HepG2 (cell line): Measurements from ENCODE around the gene CA10. TPM values are rescaled to one million over a fixed set of nuclear protein-coding genes. Genes with fewer than 3 reads are reported as not detected.
A peak's percentile ranks its signal among the peaks of the same experiment; 100 is the strongest.

Experiments
- ATAC-seq: fragments of 200-7000 bp; cut with Tn5 transposase; 3 replicates; pipeline ENCODE4 v1.9.1; 2020; ENCODE audit warnings: mild to moderate bottlenecking, moderate library complexity
- BruUV-seq: library from RNA; stranded (reverse); fragments of 400-500 nt; replicated peaks from 2 replicates; lab custom pipeline; 2021; lab: Mats Ljungman, UMichigan
- CTCF ChIA-PET: fragments of 300-600 bp; formaldehyde crosslinking; extraction: SDS; loops from one replicate; lab custom pipeline; 2021; ENCODE audit warnings: low total read pairs, inconsistent platforms, low intra/inter-chr PET ratio; lab: Yijun Ruan, JAX
- POLR2A ChIA-PET: fragments of 350-600 bp; sonication (Branson Sonifier 250); formaldehyde crosslinking; loops from one replicate; lab custom pipeline; 2020; ENCODE audit warnings: antibody characterized with exemption, inconsistent platforms; lab: Yijun Ruan, JAX
- DNase-seq: peaks from one replicate; pipeline ENCODE4 v3.0.0-alpha.2; 2015; ENCODE audit warnings: low spot score
- FAIRE-seq: peaks from 3 replicates; lab custom pipeline; 2011; peaks lifted over from hg19 to GRCh38; lab: Jason Lieb, UNC
- H2AFZ ChIP-seq: one replicate; pipeline ENCODE4 v1.6.1; 2011; ENCODE audit warnings: low read length, inconsistent platforms
- H3K27ac ChIP-seq: fragments of 300-600 bp; 3 replicates; pipeline ENCODE4 v1.8.0; 2011; ENCODE audit warnings: mixed run types, mild to moderate bottlenecking, mixed read lengths, low read length, inconsistent platforms; ENCODE audit not compliant: insufficient read depth; ENCODE audit errors: extremely low read length
- H3K27me3 ChIP-seq, 2 experiments: fragments of 200-600 bp in 1 of 2; 2 replicates in 1 of 2; 3 replicates in 1 of 2; pipeline versions ENCODE4 v1.6.0 to v1.8.0; 2011; ENCODE audit warnings: low read length in 2 of 2, mild to moderate bottlenecking in 2 of 2, moderate library complexity in 2 of 2, inconsistent platforms in 1 of 2; ENCODE audit not compliant: insufficient read depth in 2 of 2, control insufficient read depth in 1 of 2
- H3K36me3 ChIP-seq, 2 experiments: fragments of 200-600 bp in 1 of 2; replicated peaks in 1 of 2; 2 replicates in 1 of 2; 3 replicates in 1 of 2; pipeline versions ENCODE4 v1.5.1 to v1.8.0; 2011; ENCODE audit warnings: low read length in 2 of 2, inconsistent platforms in 1 of 2; ENCODE audit not compliant: insufficient read depth in 2 of 2, control insufficient read depth in 1 of 2
- H3K4me1 ChIP-seq: 2 replicates; pipeline ENCODE4 v1.5.1; 2012; ENCODE audit warnings: low read length, inconsistent platforms; ENCODE audit not compliant: insufficient read depth
- H3K4me2 ChIP-seq: 2 replicates; pipeline ENCODE4 v1.6.0; 2011; ENCODE audit warnings: low read depth, low read length, inconsistent platforms
- H3K4me3 ChIP-seq, 3 experiments: fragments of 200-600 bp in 1 of 3; sonication (generic), shearing (Covaris generic) in 1 of 3; replicated peaks in 1 of 3; 2 replicates each; pipeline ENCODE4 v1.5.1; 2011 to 2016; ENCODE audit warnings: low read length in 3 of 3, inconsistent platforms in 2 of 3, low read depth in 2 of 3, mild to moderate bottlenecking in 2 of 3, control low read depth in 1 of 3, mixed read lengths in 1 of 3; ENCODE audit not compliant: insufficient read depth in 1 of 3
- H3K79me2 ChIP-seq: one replicate; pipeline ENCODE4 v1.6.1; 2011; ENCODE audit warnings: low read length, inconsistent platforms; ENCODE audit not compliant: insufficient read depth
- H3K9ac ChIP-seq: 2 replicates; pipeline ENCODE4 v1.6.0; 2011; ENCODE audit warnings: mild to moderate bottlenecking, low read depth, low read length, inconsistent platforms; ENCODE audit not compliant: insufficient read depth
- H3K9me3 ChIP-seq: 2 replicates; pipeline ENCODE4 v1.5.1; 2012; ENCODE audit warnings: mild to moderate bottlenecking, low read length
- H4K20me1 ChIP-seq: 2 replicates; pipeline ENCODE4 v1.6.0; 2011; ENCODE audit warnings: inconsistent platforms, mild to moderate bottlenecking, low read length, moderate library complexity; ENCODE audit not compliant: insufficient read depth
- FOXO1 ChIP-seq: sonication (generic); formaldehyde crosslinking; IDR thresholded peaks from 2 replicates; pipeline ENCODE4 v1.4.0; 2020; ENCODE audit warnings: missing genetic modification reagents
- MATR3 ChIP-seq: sonication (generic); formaldehyde crosslinking; IDR thresholded peaks from 2 replicates; pipeline ENCODE4 v1.4.0; 2020; ENCODE audit warnings: missing genetic modification reagents
- NR2F2 ChIP-seq: IDR thresholded peaks from 2 replicates; pipeline ENCODE4 v1.6.1; 2012; ENCODE audit warnings: low read depth, inconsistent platforms, borderline replicate concordance
- PRMT3 ChIP-seq: sonication (generic); formaldehyde crosslinking; IDR thresholded peaks from 2 replicates; pipeline ENCODE4 v1.8.1; 2022; ENCODE audit warnings: low read depth, mild to moderate bottlenecking, moderate library complexity, missing genetic modification reagents, borderline replicate concordance
- SIN3A ChIP-seq: IDR thresholded peaks from 2 replicates; pipeline ENCODE4 v1.6.1; 2011; ENCODE audit warnings: low read depth, mild to moderate bottlenecking, control low read depth, low read length, borderline replicate concordance
- SMC3 ChIP-seq: IDR thresholded peaks from 2 replicates; pipeline ENCODE4 v1.6.1; 2011; ENCODE audit warnings: low read length, improper control_type of control experiment
- STAG1 ChIP-seq: sonication (generic); formaldehyde crosslinking; IDR thresholded peaks from 2 replicates; pipeline ENCODE4 v1.4.0; 2020; ENCODE audit warnings: missing genetic modification reagents
- ZNF451 ChIP-seq: sonication (generic); formaldehyde crosslinking; IDR thresholded peaks from 2 replicates; pipeline ENCODE4 v1.5.0; 2020; ENCODE audit warnings: mild to moderate bottlenecking, missing genetic modification reagents
- ZNF468 ChIP-seq: sonication (generic); formaldehyde crosslinking; IDR thresholded peaks from 2 replicates; pipeline ENCODE4 v1.8.0; 2022; ENCODE audit warnings: mild to moderate bottlenecking, moderate library complexity, missing genetic modification reagents
- ZNF543 ChIP-seq: sonication (generic); formaldehyde crosslinking; IDR thresholded peaks from 2 replicates; pipeline ENCODE4 v1.4.0; 2020; ENCODE audit warnings: mild to moderate bottlenecking, missing genetic modification reagents
- ZNF546 ChIP-seq: sonication (generic); formaldehyde crosslinking; conservative IDR thresholded peaks from 2 replicates; pipeline ENCODE4 v1.8.1; 2023; ENCODE audit warnings: mild to moderate bottlenecking, missing genetic modification reagents
- ZNF670 ChIP-seq: sonication (generic); formaldehyde crosslinking; IDR thresholded peaks from 2 replicates; pipeline ENCODE4 v1.8.0; 2022; ENCODE audit warnings: mild to moderate bottlenecking, missing genetic modification reagents, borderline replicate concordance
- ZSCAN25 ChIP-seq: sonication (generic); formaldehyde crosslinking; IDR thresholded peaks from 2 replicates; pipeline ENCODE4 v1.8.0; 2022; ENCODE audit warnings: mild to moderate bottlenecking, missing genetic modification reagents
- WGBS: methylation state at CpG from one replicate; pipeline ENCODE4 v1.1.6; 2017; ENCODE audit warnings: low lambda C conversion rate; 5-methylcytosine and 5-hydroxymethylcytosine counted together
- in situ Hi-C: cut with HindIII; loops from 2 replicates; pipeline ENCODE4 v1.10.0; 2017; ENCODE audit warnings: low pct_unique_long_range_greater_than_20kb; ENCODE audit not compliant: extremely low pct_ligation_motif_present
- intact Hi-C: fragments of 100-400 bp; cut with micrococcal nuclease; formaldehyde crosslinking; loops from one replicate; pipeline ENCODE4 v1.10.0; 2022; ENCODE audit not compliant: unreplicated experiment
- polyA plus RNA-seq, 8 experiments: library from polyadenylated mRNA; depleted of rRNA in 3 of 8; stranded (reverse) in 7 of 8; unstranded in 1 of 8; fragments of >200 nt; fragmentation: Illumina TruSeq in 4 of 8; extraction: Trizol in 4 of 8; gene quantifications; 2 replicates each; pipeline versions ENCODE4 v1.2.1 to v1.2.3, GENCODE V29; 2011 to 2016; ENCODE audit warnings: low read depth in 4 of 8, missing spikeins in 1 of 8, mixed read lengths in 1 of 8; ENCODE audit not compliant: insufficient read depth in 1 of 8
- total RNA-seq, 5 experiments: library from RNA; depleted of rRNA; stranded (reverse); fragments of >200 nt; fragmentation: Illumina TruSeq; extraction: Trizol; gene quantifications; 2 replicates each; pipeline ENCODE4 v1.2.3, GENCODE V29; 2016; ENCODE audit warnings: low read depth in 1 of 5
- TF ChIP-seq, protein P1 (sequence below): sonication (generic); formaldehyde crosslinking; IDR thresholded peaks from 2 replicates; pipeline ENCODE4 v1.5.0; 2020; ENCODE audit warnings: mild to moderate bottlenecking, missing genetic modification reagents, moderate library complexity
- TF ChIP-seq, protein P2 (sequence below), 2 experiments: fragments of 450-650 bp in 1 of 2; sonication (generic) in 1 of 2; formaldehyde crosslinking in 1 of 2; IDR thresholded peaks; 2 replicates each; pipeline versions ENCODE4 v1.6.1 to v1.8.0; 2016 to 2022; ENCODE audit warnings: antibody characterized with exemption in 1 of 2, mild to moderate bottlenecking in 1 of 2, missing genetic modification reagents in 1 of 2

CA10 gene
- total and polyA plus RNA-seq, 2 of the 13 experiments (the other 11 are each of a cell fraction or from before 2014, with no cell fraction given), result not detected

DNA sequence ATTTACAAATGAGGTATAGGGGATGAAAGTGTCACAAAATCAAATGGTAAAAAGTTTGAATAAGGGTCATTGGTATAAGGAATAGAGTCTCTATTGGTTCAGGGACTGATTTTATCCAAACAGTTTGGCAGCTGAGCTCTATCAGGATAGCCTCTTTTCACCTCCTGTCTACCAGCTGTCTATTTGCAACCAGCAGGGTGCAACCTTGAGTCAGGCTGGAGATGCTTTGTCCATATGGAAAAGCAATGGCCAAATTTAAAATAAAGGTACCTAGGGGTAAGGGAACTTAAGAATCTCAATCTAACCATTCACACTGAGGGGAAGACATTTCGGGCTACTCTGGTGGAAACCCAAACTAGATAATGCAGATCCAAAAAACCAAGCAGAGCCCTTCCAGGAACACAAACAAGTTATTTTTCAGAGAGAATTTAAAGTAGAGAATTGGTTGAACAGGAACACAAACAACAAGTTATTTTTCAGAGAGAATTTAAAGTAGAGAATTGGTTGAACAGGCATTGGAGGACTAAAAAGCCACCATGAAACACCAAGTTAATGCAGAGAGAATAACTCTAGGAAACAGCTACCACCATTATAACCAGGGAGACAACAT is 12.6 kb upstream of the CA10 start:
- intact Hi-C loops, result loop anchor here (2.0 to 5.0 kb wide), 2 partner anchors 126 to 2001 kb away; no protein-coding TSS in a partner anchor
- FAIRE-seq (peak; percentile 4), ATAC-seq (peak; percentile 81), DNase-seq (peak; percentile 13)
- ChIA-PET CTCF (no interaction called here), POLR2A (no interaction called here)
- in situ Hi-C loops, result no loop called here
- no peaks in the 10 kb centered on the region for H3K4me1 ChIP-seq
- no peaks in the 10 kb centered on the region for H3K79me2 ChIP-seq
- no peak overlapping the region for H3K27ac ChIP-seq
- H3K4me3 ChIP-seq, result no peak overlapping the region
- BruUV-seq, result no TSS peak
- H3K4me2 ChIP-seq, result no peak overlapping the region
- no peak overlapping the region for H3K9ac ChIP-seq
- no peaks in the 10 kb centered on the region for H3K36me3 ChIP-seq
- no peaks in the 10 kb centered on the region for H4K20me1 ChIP-seq
- H3K27me3 ChIP-seq, result no peaks in the 10 kb centered on the region
- no peaks in the 10 kb centered on the region for H3K9me3 ChIP-seq
- 0% methylated on average over 1 of the region's 1 CpG for WGBS
- H2AFZ ChIP-seq, result no peak overlapping the region
- no peak for TF ChIP-seq FOXO1 (CRISPR knock-in tag)
- TF ChIP-seq, protein P1, sequence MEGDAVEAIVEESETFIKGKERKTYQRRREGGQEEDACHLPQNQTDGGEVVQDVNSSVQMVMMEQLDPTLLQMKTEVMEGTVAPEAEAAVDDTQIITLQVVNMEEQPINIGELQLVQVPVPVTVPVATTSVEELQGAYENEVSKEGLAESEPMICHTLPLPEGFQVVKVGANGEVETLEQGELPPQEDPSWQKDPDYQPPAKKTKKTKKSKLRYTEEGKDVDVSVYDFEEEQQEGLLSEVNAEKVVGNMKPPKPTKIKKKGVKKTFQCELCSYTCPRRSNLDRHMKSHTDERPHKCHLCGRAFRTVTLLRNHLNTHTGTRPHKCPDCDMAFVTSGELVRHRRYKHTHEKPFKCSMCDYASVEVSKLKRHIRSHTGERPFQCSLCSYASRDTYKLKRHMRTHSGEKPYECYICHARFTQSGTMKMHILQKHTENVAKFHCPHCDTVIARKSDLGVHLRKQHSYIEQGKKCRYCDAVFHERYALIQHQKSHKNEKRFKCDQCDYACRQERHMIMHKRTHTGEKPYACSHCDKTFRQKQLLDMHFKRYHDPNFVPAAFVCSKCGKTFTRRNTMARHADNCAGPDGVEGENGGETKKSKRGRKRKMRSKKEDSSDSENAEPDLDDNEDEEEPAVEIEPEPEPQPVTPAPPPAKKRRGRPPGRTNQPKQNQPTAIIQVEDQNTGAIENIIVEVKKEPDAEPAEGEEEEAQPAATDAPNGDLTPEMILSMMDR, result peak; percentile 66
- TF ChIP-seq ZNF670 (CRISPR knock-in tag), result no peak
- no peak for TF ChIP-seq ZSCAN25 (CRISPR knock-in tag)
- no peak for TF ChIP-seq ZNF543 (CRISPR knock-in tag)
- TF ChIP-seq ZNF546 (CRISPR knock-in tag), result no peak
- peak; percentile 58 for TF ChIP-seq SMC3
- TF ChIP-seq PRMT3 (CRISPR knock-in tag), result no peak
- no peak for TF ChIP-seq SIN3A
- TF ChIP-seq ZNF451 (CRISPR knock-in tag), result no peak
- peak; percentile 62 for TF ChIP-seq STAG1 (CRISPR knock-in tag)
- TF ChIP-seq MATR3 (CRISPR knock-in tag), result no peak
- no peak for TF ChIP-seq NR2F2
- no peak for TF ChIP-seq ZNF468 (CRISPR knock-in tag)
- TF ChIP-seq, protein P2, sequence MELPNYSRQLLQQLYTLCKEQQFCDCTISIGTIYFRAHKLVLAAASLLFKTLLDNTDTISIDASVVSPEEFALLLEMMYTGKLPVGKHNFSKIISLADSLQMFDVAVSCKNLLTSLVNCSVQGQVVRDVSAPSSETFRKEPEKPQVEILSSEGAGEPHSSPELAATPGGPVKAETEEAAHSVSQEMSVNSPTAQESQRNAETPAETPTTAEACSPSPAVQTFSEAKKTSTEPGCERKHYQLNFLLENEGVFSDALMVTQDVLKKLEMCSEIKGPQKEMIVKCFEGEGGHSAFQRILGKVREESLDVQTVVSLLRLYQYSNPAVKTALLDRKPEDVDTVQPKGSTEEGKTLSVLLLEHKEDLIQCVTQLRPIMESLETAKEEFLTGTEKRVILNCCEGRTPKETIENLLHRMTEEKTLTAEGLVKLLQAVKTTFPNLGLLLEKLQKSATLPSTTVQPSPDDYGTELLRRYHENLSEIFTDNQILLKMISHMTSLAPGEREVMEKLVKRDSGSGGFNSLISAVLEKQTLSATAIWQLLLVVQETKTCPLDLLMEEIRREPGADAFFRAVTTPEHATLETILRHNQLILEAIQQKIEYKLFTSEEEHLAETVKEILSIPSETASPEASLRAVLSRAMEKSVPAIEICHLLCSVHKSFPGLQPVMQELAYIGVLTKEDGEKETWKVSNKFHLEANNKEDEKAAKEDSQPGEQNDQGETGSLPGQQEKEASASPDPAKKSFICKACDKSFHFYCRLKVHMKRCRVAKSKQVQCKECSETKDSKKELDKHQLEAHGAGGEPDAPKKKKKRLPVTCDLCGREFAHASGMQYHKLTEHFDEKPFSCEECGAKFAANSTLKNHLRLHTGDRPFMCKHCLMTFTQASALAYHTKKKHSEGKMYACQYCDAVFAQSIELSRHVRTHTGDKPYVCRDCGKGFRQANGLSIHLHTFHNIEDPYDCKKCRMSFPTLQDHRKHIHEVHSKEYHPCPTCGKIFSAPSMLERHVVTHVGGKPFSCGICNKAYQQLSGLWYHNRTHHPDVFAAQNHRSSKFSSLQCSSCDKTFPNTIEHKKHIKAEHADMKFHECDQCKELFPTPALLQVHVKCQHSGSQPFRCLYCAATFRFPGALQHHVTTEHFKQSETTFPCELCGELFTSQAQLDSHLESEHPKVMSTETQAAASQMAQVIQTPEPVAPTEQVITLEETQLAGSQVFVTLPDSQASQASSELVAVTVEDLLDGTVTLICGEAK (IDR thresholded peaks at IDR 0.05), result no peak
- TF ChIP-seq, protein P2 (CRISPR knock-in tag; IDR thresholded peaks at IDR 0.05), result no peak
